Measurements from ENCODE around the gene CHRNA7.

DNA sequence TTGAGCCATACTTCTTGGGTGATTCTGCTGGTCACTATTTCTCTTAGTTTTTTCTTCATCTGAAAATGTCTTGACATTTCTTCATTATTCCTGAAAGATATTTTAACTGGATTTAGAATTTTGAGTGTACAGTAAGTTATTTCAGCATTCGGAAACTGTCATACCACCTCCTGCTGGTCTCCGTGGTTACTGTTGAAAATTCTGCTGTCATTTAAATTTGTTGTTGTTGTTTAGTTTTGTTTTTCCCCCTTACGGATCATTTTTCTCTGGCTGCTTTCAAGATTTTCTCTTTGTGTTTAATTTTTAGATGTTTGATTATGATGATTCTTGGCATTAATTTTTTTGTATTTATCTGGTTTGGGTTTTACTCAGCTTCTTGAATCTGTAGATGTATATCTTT, 100.5 kb downstream of the CHRNA7 start:
- TF ChIP-seq, protein P1, sequence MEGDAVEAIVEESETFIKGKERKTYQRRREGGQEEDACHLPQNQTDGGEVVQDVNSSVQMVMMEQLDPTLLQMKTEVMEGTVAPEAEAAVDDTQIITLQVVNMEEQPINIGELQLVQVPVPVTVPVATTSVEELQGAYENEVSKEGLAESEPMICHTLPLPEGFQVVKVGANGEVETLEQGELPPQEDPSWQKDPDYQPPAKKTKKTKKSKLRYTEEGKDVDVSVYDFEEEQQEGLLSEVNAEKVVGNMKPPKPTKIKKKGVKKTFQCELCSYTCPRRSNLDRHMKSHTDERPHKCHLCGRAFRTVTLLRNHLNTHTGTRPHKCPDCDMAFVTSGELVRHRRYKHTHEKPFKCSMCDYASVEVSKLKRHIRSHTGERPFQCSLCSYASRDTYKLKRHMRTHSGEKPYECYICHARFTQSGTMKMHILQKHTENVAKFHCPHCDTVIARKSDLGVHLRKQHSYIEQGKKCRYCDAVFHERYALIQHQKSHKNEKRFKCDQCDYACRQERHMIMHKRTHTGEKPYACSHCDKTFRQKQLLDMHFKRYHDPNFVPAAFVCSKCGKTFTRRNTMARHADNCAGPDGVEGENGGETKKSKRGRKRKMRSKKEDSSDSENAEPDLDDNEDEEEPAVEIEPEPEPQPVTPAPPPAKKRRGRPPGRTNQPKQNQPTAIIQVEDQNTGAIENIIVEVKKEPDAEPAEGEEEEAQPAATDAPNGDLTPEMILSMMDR (IDR thresholded peaks at IDR 0.05): no peak
- TF ChIP-seq POLR2A (IDR thresholded peaks at IDR 0.05) (no peak), POLR2AphosphoS5 (IDR thresholded peaks at IDR 0.05) (no peak)
